Uterus (tissue), 4 donors: ENCODE measurements around the gene ASB14. TPM values are rescaled to one million over a fixed set of nuclear protein-coding genes. Genes with fewer than 3 reads are reported as not detected.

Experiments
- DNase-seq, 2 donors: peaks; one replicate each; pipeline ENCODE4 v3.0.0-alpha.2; 2019 to 2020
- H3K27ac ChIP-seq, 2 donors: fragments of 200-600 bp; sonication (generic); 1 replicate in 1 of 2; 2 replicates in 1 of 2; pipeline ENCODE4 v1.5.1; 2016 to 2018
- H3K27me3 ChIP-seq, 2 donors: fragments of 200-600 bp; sonication (generic); one replicate each; pipeline ENCODE4 v1.5.1; 2018 to 2019; ENCODE audit warnings: control low read depth in 1 of 2
- H3K36me3 ChIP-seq, 2 donors: fragments of 200-600 bp; sonication (generic); one replicate each; pipeline ENCODE4 v1.5.1; 2019; ENCODE audit warnings: control low read depth in 1 of 2
- H3K4me1 ChIP-seq, 2 donors: fragments of 200-600 bp; sonication (generic); one replicate each; pipeline ENCODE4 v1.5.1; 2018 to 2019; ENCODE audit warnings: control low read depth in 1 of 2
- H3K4me3 ChIP-seq, 2 donors: fragments of 200-600 bp; sonication (generic); 1 replicate in 1 of 2; 2 replicates in 1 of 2; pipeline ENCODE4 v1.5.1; 2018 to 2019; ENCODE audit warnings: mild to moderate bottlenecking in 1 of 2
- H3K9me3 ChIP-seq, 2 donors: fragments of 200-600 bp; sonication (generic); one replicate each; pipeline ENCODE4 v1.5.1; 2019; ENCODE audit warnings: control low read depth in 1 of 2
- CTCF ChIP-seq, 4 experiments: fragments of 200-600 bp in 2 of 4; fragments of 450-650 bp in 2 of 4; sonication (generic) in 2 of 4; IDR thresholded peaks; one replicate each; pipeline ENCODE4 v1.5.1; 2016 to 2019; ENCODE audit warnings: antibody characterized with exemption in 4 of 4, mild to moderate bottlenecking in 2 of 4, moderate library complexity in 1 of 4
- POLR2A ChIP-seq, 2 donors: fragments of 450-650 bp; IDR thresholded peaks; one replicate each; pipeline ENCODE4 v1.6.1; 2016; ENCODE audit warnings: antibody characterized with exemption in 2 of 2, mild to moderate bottlenecking in 1 of 2, moderate library complexity in 1 of 2
- intact Hi-C: fragments of 100-400 bp; cut with DNase I; formaldehyde crosslinking; loops from one replicate; pipeline ENCODE4 v1.15.1; 2023; ENCODE audit warnings: low total_unique reads
- total RNA-seq, 4 donors: library from RNA; depleted of rRNA in 3 of 4; stranded (reverse); fragments of >200 nt in 3 of 4; gene quantifications; one replicate each; pipeline versions ENCODE4 v1.1.0 to v1.2.4, GENCODE V29; 2014 to 2023
- donor health status: DM: yes; HTN: yes; CAD: no.

ASB14 gene
- total RNA-seq, 4 donors from 2014 or later = 0.28 TPM; not detected in 3

GRCh38 chr3:57278237-57278636, 14.2 kb downstream of the ASB14 start:
- TF ChIP-seq CTCF (IDR thresholded peaks at IDR 0.05) = no peak
- TF ChIP-seq POLR2A (IDR thresholded peaks at IDR 0.05) = no peak
- H3K4me1 ChIP-seq = no peaks in the 10 kb centered on the region
- intact Hi-C loops = no loop called here
- no peak overlapping the region for H3K27ac ChIP-seq
- no peak for DNase-seq
- H3K27me3 ChIP-seq = no peaks in the 10 kb centered on the region
- H3K9me3 ChIP-seq = no peaks in the 10 kb centered on the region
- H3K36me3 ChIP-seq = no peaks in the 10 kb centered on the region
- H3K4me3 ChIP-seq = no peak overlapping the region

GRCh38 chr3:57275393-57275792, 17.1 kb downstream of the ASB14 start:
- Histone ChIP-seq H3K9me3 (no peaks in the 10 kb centered on the region), H3K36me3 (no peaks in the 10 kb centered on the region), H3K27me3 (no peaks in the 10 kb centered on the region), H3K27ac (no peak overlapping the region), H3K4me1 (no peaks in the 10 kb centered on the region), H3K4me3 (no peak overlapping the region)
- DNase-seq = no peak
- intact Hi-C loops = no loop called here
- TF ChIP-seq CTCF (IDR thresholded peaks at IDR 0.05) (no peak), POLR2A (IDR thresholded peaks at IDR 0.05) (no peak)

- no peak overlapping the region for H3K27ac ChIP-seq
- no peaks in the 10 kb centered on the region for H3K27me3 ChIP-seq
- H3K4me1 ChIP-seq = no peaks in the 10 kb centered on the region
- TF ChIP-seq CTCF (IDR thresholded peaks at IDR 0.05) (no peak), POLR2A (IDR thresholded peaks at IDR 0.05) (no peak)
- H3K36me3 ChIP-seq = no peaks in the 10 kb centered on the region
- H3K9me3 ChIP-seq = no peaks in the 10 kb centered on the region
- DNase-seq = no peak
- intact Hi-C loops = no loop called here
- no peak overlapping the region for H3K4me3 ChIP-seq
These were observed 17.6 kb downstream of the ASB14 start for GRCh38 chr3:57274845-57275244.

GRCh38 chr3:57268416-57268815, 24.1 kb downstream of the ASB14 start:
- no peaks in the 10 kb centered on the region for H3K4me1 ChIP-seq
- intact Hi-C loops = no loop called here
- H3K27ac ChIP-seq = no peak overlapping the region
- DNase-seq = no peak
- H3K36me3 ChIP-seq = no peaks in the 10 kb centered on the region
- H3K4me3 ChIP-seq = no peak overlapping the region
- H3K9me3 ChIP-seq = no peaks in the 10 kb centered on the region
- no peaks in the 10 kb centered on the region for H3K27me3 ChIP-seq
- no peak for TF ChIP-seq POLR2A (IDR thresholded peaks at IDR 0.05)
- no peak for TF ChIP-seq CTCF (IDR thresholded peaks at IDR 0.05)

GRCh38 chr3:57261929-57262328, 30.6 kb downstream of the ASB14 start:
- Histone ChIP-seq H3K27me3 (no peaks in the 10 kb centered on the region), H3K4me1 (no peaks in the 10 kb centered on the region), H3K4me3 (no peak overlapping the region), H3K9me3 (no peaks in the 10 kb centered on the region), H3K27ac (no peak overlapping the region), H3K36me3 (no peaks in the 10 kb centered on the region)
- DNase-seq = no peak
- no peak for TF ChIP-seq POLR2A (IDR thresholded peaks at IDR 0.05)
- no peak for TF ChIP-seq CTCF (IDR thresholded peaks at IDR 0.05)
- intact Hi-C loops = no loop called here
